ELF-1 (cell line): Measurements from ENCODE around the gene HMG20A.

Experiments used
- DNase-seq: peaks from one replicate; pipeline ENCODE4 v3.0.0-alpha.2; 2016; ENCODE audit warnings: low read depth, low spot score

The HMG20A gene

GRCh38 chr15:77516786-77517185 lies 96.1 kb downstream of the HMG20A start:
- peak; percentile 1 for DNase-seq

- DNase-seq = peak; percentile 5
These were observed 96.9 kb downstream of the HMG20A start for GRCh38 chr15:77517579-77517978.

DNA sequence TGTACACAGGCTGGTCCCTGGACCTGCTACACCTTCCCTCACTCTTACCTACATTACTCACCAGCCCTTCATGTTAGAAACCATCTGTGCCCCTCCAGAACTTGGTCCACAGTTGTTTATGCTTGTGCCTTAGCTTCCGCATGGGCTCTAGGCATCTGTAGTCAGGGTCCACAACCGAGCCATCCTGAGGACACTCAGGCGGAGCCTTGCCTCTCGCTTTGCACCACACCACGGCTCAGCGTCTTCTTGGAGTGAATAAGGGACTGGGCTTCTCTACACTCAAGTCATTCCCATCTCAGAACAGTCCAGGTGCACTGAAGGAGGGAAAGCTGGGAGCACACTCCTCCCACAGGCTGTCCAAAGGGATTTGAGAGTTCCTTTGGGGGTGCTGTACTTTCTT lies 97.8 kb downstream of the HMG20A start:
- DNase-seq = no peak

- DNase-seq = peak; percentile 1
These were observed 98.9 kb downstream of the HMG20A start for GRCh38 chr15:77519540-77519939.

- no peak for DNase-seq
These were observed 100.5 kb downstream of the HMG20A start for GRCh38 chr15:77521206-77521605.

- peak; percentile 77 for DNase-seq
These were observed 104.7 kb downstream of the HMG20A start for GRCh38 chr15:77525400-77525811.

GRCh38 chr15:77525907-77526594 lies 105.4 kb downstream of the HMG20A start:
- DNase-seq = no peak

GRCh38 chr15:77526595-77527163 lies 106.0 kb downstream of the HMG20A start:
- no peak for DNase-seq

- peak; percentile 98 for DNase-seq
These were observed 106.6 kb downstream of the HMG20A start for GRCh38 chr15:77527164-77527778.

- DNase-seq = no peak
These were observed 107.1 kb downstream of the HMG20A start for GRCh38 chr15:77527831-77528231.

- DNase-seq = no peak
These were observed 107.7 kb downstream of the HMG20A start for GRCh38 chr15:77528290-77528967.

GRCh38 chr15:77528968-77529319 lies 108.3 kb downstream of the HMG20A start:
- DNase-seq = peak; percentile 64

GRCh38 chr15:77529394-77530159 lies 108.9 kb downstream of the HMG20A start:
- no peak for DNase-seq

- DNase-seq = peak; percentile 89
These were observed 109.9 kb downstream of the HMG20A start for GRCh38 chr15:77530576-77530975.

GRCh38 chr15:77531191-77532000 lies 110.7 kb downstream of the HMG20A start:
- DNase-seq = no peak

- no peak for DNase-seq
These were observed 111.5 kb downstream of the HMG20A start for GRCh38 chr15:77532067-77532710.

DNA sequence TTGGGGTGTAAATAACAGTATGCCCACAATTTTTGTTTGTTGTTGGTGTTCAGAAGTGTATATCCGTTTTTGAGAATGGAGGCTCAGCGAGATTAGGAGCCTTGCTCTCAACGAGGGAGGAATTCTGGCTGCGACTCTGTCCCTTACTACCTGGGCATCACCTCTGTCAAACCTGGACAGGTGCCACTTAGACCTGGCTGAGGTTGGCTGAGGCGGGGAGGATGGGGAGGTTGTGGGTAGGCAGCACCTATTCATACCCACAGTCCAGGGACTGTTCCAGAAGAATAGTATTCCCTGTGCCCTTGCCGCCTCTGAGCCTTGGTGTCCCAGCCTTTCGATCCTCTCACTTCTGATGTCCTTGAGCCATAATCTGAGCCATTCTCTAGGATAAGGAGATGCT lies 112.2 kb downstream of the HMG20A start:
- no peak for DNase-seq

- DNase-seq = peak; percentile 54
These were observed 113.1 kb downstream of the HMG20A start for GRCh38 chr15:77533578-77534430.
